A549 (cell line): ENCODE measurements around the gene TRAF3. TPM values are rescaled to one million over a fixed set of nuclear protein-coding genes. Genes with fewer than 3 reads are reported as not detected.

Experiments used
- ATAC-seq, 2 experiments: fragments of 200-7000 bp in 1 of 2; fragments of >200 bp in 1 of 2; cut with Nextera tagmentation in 1 of 2; cut with Tn5 transposase in 1 of 2; 3 replicates each; pipeline versions ENCODE4 v1.8.0 to v1.9.1; 2018 to 2020; ENCODE audit warnings: mild to moderate bottlenecking in 1 of 2, moderate library complexity in 1 of 2
- CTCF ChIA-PET: fragments of 300-600 bp; sonication (Branson Sonifier 250); formaldehyde crosslinking; extraction: SDS; loops from one replicate; lab custom pipeline; 2021; ENCODE audit warnings: antibody characterized with exemption, inconsistent platforms; lab: Yijun Ruan, JAX
- POLR2A ChIA-PET: fragments of 350-600 bp; formaldehyde crosslinking; extraction: SDS; loops from one replicate; lab custom pipeline; 2021; ENCODE audit warnings: antibody characterized with exemption, inconsistent platforms; lab: Yijun Ruan, JAX
- DNase-seq, 2 experiments: peaks; one replicate each; pipeline versions ENCODE4 v3.0.0 to v3.0.0-alpha.2; 2011 to 2016; ENCODE audit warnings: low read depth in 1 of 2, low spot score in 1 of 2
- FAIRE-seq: peaks from 2 replicates; lab custom pipeline; 2011; peaks lifted over from hg19 to GRCh38; lab: Jason Lieb, UNC
- H3K27ac ChIP-seq, 2 experiments: fragments of >200 bp; sonication (Bioruptor Twin); formaldehyde crosslinking; 3 replicates each; pipeline ENCODE4 v1.5.1; 2016 to 2017
- H3K4me1 ChIP-seq: fragments of >200 bp; sonication (Bioruptor Twin); formaldehyde crosslinking; 3 replicates; pipeline ENCODE4 v1.6.1; 2016
- H3K4me2 ChIP-seq: fragments of >200 bp; sonication (Bioruptor Twin); formaldehyde crosslinking; 3 replicates; pipeline ENCODE4 v1.6.1; 2016
- H3K4me3 ChIP-seq: fragments of >200 bp; sonication (Bioruptor Twin); formaldehyde crosslinking; 3 replicates; pipeline ENCODE4 v1.5.1; 2016
- H3K9me3 ChIP-seq: fragments of >200 bp; sonication (Bioruptor Twin); formaldehyde crosslinking; 3 replicates; pipeline ENCODE4 v1.6.1; 2016
- BCL3 ChIP-seq: fragments of >200 bp; sonication (Bioruptor Twin); formaldehyde crosslinking; IDR thresholded peaks from 3 replicates; pipeline ENCODE4 v1.6.1; 2016
- CEBPB ChIP-seq, 2 experiments: fragments of >200 bp in 1 of 2; sonication (Bioruptor Twin) in 1 of 2; formaldehyde crosslinking in 1 of 2; IDR thresholded peaks; 2 replicates each; pipeline ENCODE4 v1.6.1; 2012 to 2016
- CHD4 ChIP-seq: fragments of 200-600 bp; sonication (generic); IDR thresholded peaks from 2 replicates; pipeline ENCODE4 v1.6.1; 2016; ENCODE audit warnings: antibody characterized with exemption, mild to moderate bottlenecking, borderline replicate concordance
- EHF ChIP-seq: fragments of 250-450 bp; sonication (Bioruptor Pico); IDR thresholded peaks from 2 replicates; pipeline ENCODE4 v1.5.0; 2020; ENCODE audit warnings: mild to moderate bottlenecking
- EHMT2 ChIP-seq: fragments of 200-600 bp; sonication (generic); IDR thresholded peaks from 2 replicates; pipeline ENCODE4 v1.6.1; 2016; ENCODE audit warnings: antibody characterized with exemption, low read depth, mild to moderate bottlenecking, moderate library complexity
- ESRRA ChIP-seq: fragments of 150-350 bp; IDR thresholded peaks from 2 replicates; pipeline ENCODE4 v1.6.1; 2014; ENCODE audit warnings: mild to moderate bottlenecking, low read length, borderline replicate concordance
- FOSB ChIP-seq: fragments of 250-450 bp; sonication (Bioruptor Pico); IDR thresholded peaks from 2 replicates; pipeline ENCODE4 v1.5.0; 2020; ENCODE audit warnings: mild to moderate bottlenecking, moderate library complexity
- FOSL2 ChIP-seq, 2 experiments: fragments of 450-650 bp in 1 of 2; fragments of >200 bp in 1 of 2; sonication (Bioruptor Twin) in 1 of 2; formaldehyde crosslinking; IDR thresholded peaks; 2 replicates each; pipeline versions ENCODE4 v1.5.0 to v1.6.1; 2016 to 2020; ENCODE audit warnings: mild to moderate bottlenecking in 1 of 2, moderate library complexity in 1 of 2
- HDAC2 ChIP-seq: fragments of 200-600 bp; sonication (generic); IDR thresholded peaks from 2 replicates; pipeline ENCODE4 v1.6.1; 2016
- HOXB5 ChIP-seq: fragments of 250-450 bp; sonication (Bioruptor Pico); IDR thresholded peaks from 2 replicates; pipeline ENCODE4 v1.5.0; 2020; ENCODE audit warnings: mild to moderate bottlenecking, moderate library complexity
- MAFK ChIP-seq: fragments of 450-650 bp; IDR thresholded peaks from 2 replicates; pipeline ENCODE4 v1.6.1; 2014; ENCODE audit not compliant: partially characterized antibody
- MAZ ChIP-seq: fragments of 150-350 bp; IDR thresholded peaks from 2 replicates; pipeline ENCODE4 v1.6.1; 2014; ENCODE audit warnings: antibody characterized with exemption, low read depth, low read length, borderline replicate concordance
- NR3C1 ChIP-seq: fragments of >200 bp; sonication (Bioruptor Twin); formaldehyde crosslinking; IDR thresholded peaks from 3 replicates; pipeline ENCODE4 v1.6.1; 2017
- RAD21 ChIP-seq, 2 experiments: fragments of >200 bp in 1 of 2; sonication (Bioruptor Twin) in 1 of 2; formaldehyde crosslinking in 1 of 2; IDR thresholded peaks in 1 of 2; conservative IDR thresholded peaks in 1 of 2; 2 replicates in 1 of 2; 3 replicates in 1 of 2; pipeline ENCODE4 v1.6.1; 2012 to 2018; ENCODE audit warnings: inconsistent platforms in 1 of 2
- RARB ChIP-seq: fragments of 250-450 bp; sonication (Bioruptor Pico); IDR thresholded peaks from 2 replicates; pipeline ENCODE4 v1.8.0; 2021; ENCODE audit warnings: mild to moderate bottlenecking, moderate library complexity
- SMC3 ChIP-seq: fragments of >200 bp; sonication (Bioruptor Twin); formaldehyde crosslinking; IDR thresholded peaks from 3 replicates; pipeline ENCODE4 v1.6.1; 2018; ENCODE audit warnings: inconsistent platforms
- TP53 ChIP-seq: fragments of 250-450 bp; sonication (Bioruptor Pico); IDR thresholded peaks from 2 replicates; pipeline ENCODE4 v1.5.0; 2021; ENCODE audit warnings: mild to moderate bottlenecking, moderate library complexity
- WGBS: methylation state at CpG from one replicate; pipeline ENCODE4 v1.1.6; 2017; ENCODE audit errors: missing lambda C conversion rate; 5-methylcytosine and 5-hydroxymethylcytosine counted together
- polyA plus RNA-seq, 4 experiments: library from polyadenylated mRNA; depleted of rRNA in 3 of 4; stranded (reverse); fragments of >200 nt; fragmentation: RNase III in 1 of 4; extraction: RNeasy Plus Mini Kit Qiagen cat#74134 plus additional on column Dnase treatment in 1 of 4; gene quantifications; 2 replicates in 3 of 4; 3 replicates in 1 of 4; pipeline ENCODE4 v1.2.3, GENCODE V29; 2011 to 2017
- TF ChIP-seq, protein P1 (sequence below): fragments of 250-450 bp; sonication (Bioruptor Pico); IDR thresholded peaks from 2 replicates; pipeline ENCODE4 v1.5.0; 2021; ENCODE audit warnings: mild to moderate bottlenecking, moderate library complexity, borderline replicate concordance
- TF ChIP-seq, protein P2 (sequence below): IDR thresholded peaks from 2 replicates; pipeline ENCODE4 v1.6.1; 2012

Gene TRAF3
- polyA plus RNA-seq, 2 of the 4 experiments (the other 2 are of a cell fraction): 20.2 to 25.5 TPM

DNA sequence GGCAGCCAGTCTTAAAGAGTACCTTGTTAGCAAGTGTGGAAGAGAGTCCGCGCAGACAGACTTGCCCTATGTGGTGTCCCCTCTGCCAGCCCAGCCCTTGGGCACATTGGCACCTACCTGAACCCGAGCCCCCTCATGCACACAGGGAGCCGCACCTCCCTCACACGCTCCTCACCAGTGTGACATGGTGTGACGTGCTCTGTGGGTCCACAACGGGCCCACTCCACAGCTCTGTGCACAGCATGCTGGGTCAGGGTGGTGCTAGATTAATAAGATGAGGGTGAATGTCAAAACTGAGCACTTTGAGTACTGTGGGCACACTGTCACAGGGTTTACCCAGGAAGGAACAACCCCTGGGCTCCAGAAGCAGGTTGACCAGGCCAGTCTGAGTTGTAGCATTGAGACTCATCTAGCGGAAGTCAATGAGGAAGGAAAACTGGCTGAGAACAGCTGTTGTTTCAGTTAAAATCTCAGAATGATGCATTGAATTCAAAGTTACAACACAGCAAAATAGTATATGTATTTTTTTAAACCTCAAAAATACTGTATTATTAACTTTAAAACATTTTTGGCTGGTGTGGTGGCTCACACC lies 91.8 kb downstream of the TRAF3 start:
- 93% methylated on average over 8 of the region's 8 CpGs for WGBS

GRCh38 chr14:102870246-102870645 lies 93.0 kb downstream of the TRAF3 start:
- WGBS: 94% methylated on average over 21 of the region's 21 CpGs
- POLR2A ChIA-PET: interaction anchor here (0.7 kb wide), 1 partner anchor 182 kb away, joined by 3 read pairs; no protein-coding TSS in a partner anchor
- TF ChIP-seq HDAC2: no peak
- no peak for TF ChIP-seq SMC3
- no peak for TF ChIP-seq NR3C1
- no peak for TF ChIP-seq EHMT2
- TF ChIP-seq, protein P1, sequence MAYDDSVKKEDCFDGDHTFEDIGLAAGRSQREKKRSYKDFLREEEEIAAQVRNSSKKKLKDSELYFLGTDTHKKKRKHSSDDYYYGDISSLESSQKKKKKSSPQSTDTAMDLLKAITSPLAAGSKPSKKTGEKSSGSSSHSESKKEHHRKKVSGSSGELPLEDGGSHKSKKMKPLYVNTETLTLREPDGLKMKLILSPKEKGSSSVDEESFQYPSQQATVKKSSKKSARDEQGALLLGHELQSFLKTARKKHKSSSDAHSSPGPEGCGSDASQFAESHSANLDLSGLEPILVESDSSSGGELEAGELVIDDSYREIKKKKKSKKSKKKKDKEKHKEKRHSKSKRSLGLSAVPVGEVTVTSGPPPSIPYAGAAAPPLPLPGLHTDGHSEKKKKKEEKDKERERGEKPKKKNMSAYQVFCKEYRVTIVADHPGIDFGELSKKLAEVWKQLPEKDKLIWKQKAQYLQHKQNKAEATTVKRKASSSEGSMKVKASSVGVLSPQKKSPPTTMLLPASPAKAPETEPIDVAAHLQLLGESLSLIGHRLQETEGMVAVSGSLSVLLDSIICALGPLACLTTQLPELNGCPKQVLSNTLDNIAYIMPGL (CRISPR knock-in tag): no peak
- no peak for TF ChIP-seq HOXB5 (CRISPR knock-in tag)
- TF ChIP-seq MAZ: no peak
- TF ChIP-seq CHD4: no peak
- no peak for TF ChIP-seq ESRRA
- TF ChIP-seq, protein P2, sequence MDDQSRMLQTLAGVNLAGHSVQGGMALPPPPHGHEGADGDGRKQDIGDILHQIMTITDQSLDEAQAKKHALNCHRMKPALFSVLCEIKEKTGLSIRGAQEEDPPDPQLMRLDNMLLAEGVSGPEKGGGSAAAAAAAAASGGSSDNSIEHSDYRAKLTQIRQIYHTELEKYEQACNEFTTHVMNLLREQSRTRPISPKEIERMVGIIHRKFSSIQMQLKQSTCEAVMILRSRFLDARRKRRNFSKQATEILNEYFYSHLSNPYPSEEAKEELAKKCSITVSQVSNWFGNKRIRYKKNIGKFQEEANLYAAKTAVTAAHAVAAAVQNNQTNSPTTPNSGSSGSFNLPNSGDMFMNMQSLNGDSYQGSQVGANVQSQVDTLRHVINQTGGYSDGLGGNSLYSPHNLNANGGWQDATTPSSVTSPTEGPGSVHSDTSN: no peak
- TF ChIP-seq MAFK: no peak
- TF ChIP-seq EHF (CRISPR knock-in tag): no peak
- no peak for TF ChIP-seq TP53 (CRISPR knock-in tag)
- TF ChIP-seq FOSB (CRISPR knock-in tag): no peak
- no peak for TF ChIP-seq FOSL2 (IDR thresholded peaks at IDR 0.05)
- TF ChIP-seq FOSL2 (CRISPR knock-in tag; IDR thresholded peaks at IDR 0.05): no peak
- no peak for TF ChIP-seq BCL3
- TF ChIP-seq CEBPB (IDR thresholded peaks at IDR 0.05): no peak
- H3K4me2 ChIP-seq: no peak overlapping the region
- no peak overlapping the region for H3K4me3 ChIP-seq
- no peaks in the 10 kb centered on the region for H3K9me3 ChIP-seq
- H3K4me1 ChIP-seq: peaks cover 13% of the 10 kb centered on the region
- no peak for DNase-seq
- no peak for FAIRE-seq
- no peak overlapping the region for H3K27ac ChIP-seq
- no peak for ATAC-seq
- CTCF ChIA-PET: interaction anchor here (0.6 to 0.8 kb wide), 2 partner anchors 11 to 177 kb away, joined by 3 read pairs; no protein-coding TSS in a partner anchor

More for the DNA sequence above, 91.8 kb downstream of the TRAF3 start:
- ChIA-PET POLR2A (no interaction called here), CTCF (interaction anchor here (0.7 kb wide), 1 partner anchor 344 kb away, joined by 3 read pairs; no protein-coding TSS in a partner anchor)
- Histone ChIP-seq H3K27ac (no peak overlapping the region), H3K4me3 (no peak overlapping the region), H3K9me3 (no peaks in the 10 kb centered on the region)
- ATAC-seq (no peak), FAIRE-seq (no peak), DNase-seq (no peak)
- no peak for TF ChIP-seq RARB
- TF ChIP-seq, protein P1 (CRISPR knock-in tag): no peak
- TF ChIP-seq RAD21 (conservative IDR thresholded peaks at IDR 0.05 in 1 of 2, IDR thresholded peaks at IDR 0.05 in 1 of 2): no peak
- no peak for TF ChIP-seq EHMT2
- no peak for TF ChIP-seq CHD4
- TF ChIP-seq MAFK: no peak
- TF ChIP-seq, all 56 proteins: peak for 0
- H3K4me2 ChIP-seq: no peak overlapping the region
- H3K4me1 ChIP-seq: peaks cover 12% of the 10 kb centered on the region
